ENCODE measurements around the gene TCF12. TPM values are rescaled to one million over a fixed set of nuclear protein-coding genes. Genes with fewer than 3 reads are reported as not detected.

TCF12 gene
- total RNA-seq, 1 experiment from 2014 or later = 102 TPM

DNA sequence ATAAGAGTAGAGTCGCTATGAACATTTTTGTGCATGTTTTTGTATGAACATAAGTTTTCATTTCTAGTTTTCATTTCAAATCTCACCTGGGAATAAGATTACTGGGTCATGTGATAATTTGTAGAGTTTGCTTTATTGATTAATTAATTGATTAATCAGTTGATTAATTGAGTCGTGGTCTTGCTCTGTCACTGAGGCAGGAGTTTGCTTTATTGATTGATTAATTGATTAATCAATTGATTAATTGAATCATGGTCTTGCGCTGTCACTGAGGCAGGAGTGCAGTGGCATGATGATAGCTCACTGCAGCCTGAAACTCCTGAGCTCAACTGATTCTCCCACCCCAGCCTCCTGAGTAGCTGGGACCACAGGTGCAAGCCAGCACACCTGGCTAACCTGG is 111.6 kb downstream of the TCF12 start:
- Histone ChIP-seq H3K36me3 (ENCODE audit: control insufficient read depth, insufficient read depth, low read length) (no peaks in the 10 kb centered on the region), H3K27me3 (ENCODE audit: control insufficient read depth, insufficient read depth, low read length) (no peaks in the 10 kb centered on the region), H3K9me3 (ENCODE audit: control insufficient read depth, insufficient read depth, low read depth, low read length) (no peaks in the 10 kb centered on the region), H3K4me3 (ENCODE audit: low read depth in 2 of 2, low read length in 2 of 2) (no peak overlapping the region), H3K27ac (ENCODE audit: low read length) (no peak overlapping the region), H3K4me1 (ENCODE audit: control insufficient read depth, insufficient read depth, low read length) (0 out of 2 replicates have a peak, but pooled peaks cover 4% of the 10 kb centered on the region)
- in situ Hi-C loops (cut with HindIII; ENCODE audit: low pct_unique_long_range_greater_than_20kb, low sequenced_read_pairs) (no loop called here), intact Hi-C loops (cut with micrococcal nuclease; ENCODE audit: unreplicated experiment) (no loop called here)
- DNase-seq (ENCODE audit: low read depth, low spot score) = no peak
- ATAC-seq = no peak
- POLR2A ChIA-PET = no interaction called here
- BruUV-seq (replicated peaks) = no TSS peak
- TF ChIP-seq, protein P1, sequence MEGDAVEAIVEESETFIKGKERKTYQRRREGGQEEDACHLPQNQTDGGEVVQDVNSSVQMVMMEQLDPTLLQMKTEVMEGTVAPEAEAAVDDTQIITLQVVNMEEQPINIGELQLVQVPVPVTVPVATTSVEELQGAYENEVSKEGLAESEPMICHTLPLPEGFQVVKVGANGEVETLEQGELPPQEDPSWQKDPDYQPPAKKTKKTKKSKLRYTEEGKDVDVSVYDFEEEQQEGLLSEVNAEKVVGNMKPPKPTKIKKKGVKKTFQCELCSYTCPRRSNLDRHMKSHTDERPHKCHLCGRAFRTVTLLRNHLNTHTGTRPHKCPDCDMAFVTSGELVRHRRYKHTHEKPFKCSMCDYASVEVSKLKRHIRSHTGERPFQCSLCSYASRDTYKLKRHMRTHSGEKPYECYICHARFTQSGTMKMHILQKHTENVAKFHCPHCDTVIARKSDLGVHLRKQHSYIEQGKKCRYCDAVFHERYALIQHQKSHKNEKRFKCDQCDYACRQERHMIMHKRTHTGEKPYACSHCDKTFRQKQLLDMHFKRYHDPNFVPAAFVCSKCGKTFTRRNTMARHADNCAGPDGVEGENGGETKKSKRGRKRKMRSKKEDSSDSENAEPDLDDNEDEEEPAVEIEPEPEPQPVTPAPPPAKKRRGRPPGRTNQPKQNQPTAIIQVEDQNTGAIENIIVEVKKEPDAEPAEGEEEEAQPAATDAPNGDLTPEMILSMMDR (IDR thresholded peaks at IDR 0.05) = no peak
- TF ChIP-seq, protein P2, sequence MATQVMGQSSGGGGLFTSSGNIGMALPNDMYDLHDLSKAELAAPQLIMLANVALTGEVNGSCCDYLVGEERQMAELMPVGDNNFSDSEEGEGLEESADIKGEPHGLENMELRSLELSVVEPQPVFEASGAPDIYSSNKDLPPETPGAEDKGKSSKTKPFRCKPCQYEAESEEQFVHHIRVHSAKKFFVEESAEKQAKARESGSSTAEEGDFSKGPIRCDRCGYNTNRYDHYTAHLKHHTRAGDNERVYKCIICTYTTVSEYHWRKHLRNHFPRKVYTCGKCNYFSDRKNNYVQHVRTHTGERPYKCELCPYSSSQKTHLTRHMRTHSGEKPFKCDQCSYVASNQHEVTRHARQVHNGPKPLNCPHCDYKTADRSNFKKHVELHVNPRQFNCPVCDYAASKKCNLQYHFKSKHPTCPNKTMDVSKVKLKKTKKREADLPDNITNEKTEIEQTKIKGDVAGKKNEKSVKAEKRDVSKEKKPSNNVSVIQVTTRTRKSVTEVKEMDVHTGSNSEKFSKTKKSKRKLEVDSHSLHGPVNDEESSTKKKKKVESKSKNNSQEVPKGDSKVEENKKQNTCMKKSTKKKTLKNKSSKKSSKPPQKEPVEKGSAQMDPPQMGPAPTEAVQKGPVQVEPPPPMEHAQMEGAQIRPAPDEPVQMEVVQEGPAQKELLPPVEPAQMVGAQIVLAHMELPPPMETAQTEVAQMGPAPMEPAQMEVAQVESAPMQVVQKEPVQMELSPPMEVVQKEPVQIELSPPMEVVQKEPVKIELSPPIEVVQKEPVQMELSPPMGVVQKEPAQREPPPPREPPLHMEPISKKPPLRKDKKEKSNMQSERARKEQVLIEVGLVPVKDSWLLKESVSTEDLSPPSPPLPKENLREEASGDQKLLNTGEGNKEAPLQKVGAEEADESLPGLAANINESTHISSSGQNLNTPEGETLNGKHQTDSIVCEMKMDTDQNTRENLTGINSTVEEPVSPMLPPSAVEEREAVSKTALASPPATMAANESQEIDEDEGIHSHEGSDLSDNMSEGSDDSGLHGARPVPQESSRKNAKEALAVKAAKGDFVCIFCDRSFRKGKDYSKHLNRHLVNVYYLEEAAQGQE (IDR thresholded peaks at IDR 0.05; ENCODE audit: insufficient read depth in 1 of 2, low read depth in 2 of 2, low read length in 1 of 2) = no peak
- CTCF ChIA-PET = no interaction called here

DNA sequence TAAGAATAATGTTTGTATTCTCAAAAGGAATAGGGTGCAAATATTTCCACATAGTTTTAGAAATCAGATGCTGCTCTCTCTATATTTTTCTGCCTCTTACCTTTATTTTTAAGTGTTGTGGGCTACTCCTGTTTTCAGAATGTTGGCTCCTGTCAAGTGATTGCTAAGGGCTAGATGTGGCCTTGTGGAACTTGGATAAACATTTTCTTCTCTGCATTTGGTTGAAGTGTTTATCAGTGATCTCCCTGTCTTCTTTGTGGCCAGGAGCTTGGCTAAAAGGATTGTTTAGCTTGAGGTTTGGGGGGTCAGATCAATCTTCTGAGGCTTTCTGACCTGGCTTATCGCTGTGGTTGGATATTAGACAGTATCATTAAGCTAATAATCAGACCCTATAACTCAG is 112.6 kb downstream of the TCF12 start:
- POLR2A ChIA-PET = no interaction called here
- no peak for ATAC-seq
- no TSS peak for BruUV-seq (replicated peaks)
- TF ChIP-seq POLR2AphosphoS5 (IDR thresholded peaks at IDR 0.05; ENCODE audit: low read depth, low read length) (no peak), SIN3A (IDR thresholded peaks at IDR 0.05; ENCODE audit: borderline replicate concordance, insufficient read depth, low read depth, low read length) (no peak), TCF7L2 (IDR thresholded peaks at IDR 0.05; ENCODE audit: low read depth, low read length) (no peak)
- TF ChIP-seq, protein P1 (IDR thresholded peaks at IDR 0.05) = no peak
- TF ChIP-seq, protein P2 (IDR thresholded peaks at IDR 0.05; ENCODE audit: insufficient read depth in 1 of 2, low read depth in 2 of 2, low read length in 1 of 2) = no peak
- DNase-seq (ENCODE audit: low read depth, low spot score) = no peak
- Histone ChIP-seq H3K27ac (ENCODE audit: low read length) (no peak overlapping the region), H3K4me1 (ENCODE audit: control insufficient read depth, insufficient read depth, low read length) (0 out of 2 replicates have a peak, but pooled peaks cover 4% of the 10 kb centered on the region), H3K4me3 (ENCODE audit: low read depth in 2 of 2, low read length in 2 of 2) (no peak overlapping the region), H3K27me3 (ENCODE audit: control insufficient read depth, insufficient read depth, low read length) (no peaks in the 10 kb centered on the region), H3K9me3 (ENCODE audit: control insufficient read depth, insufficient read depth, low read depth, low read length) (no peaks in the 10 kb centered on the region), H3K36me3 (ENCODE audit: control insufficient read depth, insufficient read depth, low read length) (no peaks in the 10 kb centered on the region)
- CTCF ChIA-PET = no interaction called here
- intact Hi-C loops (cut with micrococcal nuclease; ENCODE audit: unreplicated experiment) (no loop called here), in situ Hi-C loops (cut with HindIII; ENCODE audit: low pct_unique_long_range_greater_than_20kb, low sequenced_read_pairs) (no loop called here)
